GM21367 (cell line): Measurements from ENCODE around the gene TMEM178B.
"Not testable (repeated sequence)": the region's sequence is repeated elsewhere in the genome, so short reads cannot be mapped to it uniquely, and the experiment has no call there.

Source experiments
- ATAC-seq: cut with Tn5 transposase; IDR thresholded peaks from one replicate; pipeline ENCODE4 v1.9.1; 2021; ENCODE audit not compliant: unreplicated experiment

Gene TMEM178B

DNA sequence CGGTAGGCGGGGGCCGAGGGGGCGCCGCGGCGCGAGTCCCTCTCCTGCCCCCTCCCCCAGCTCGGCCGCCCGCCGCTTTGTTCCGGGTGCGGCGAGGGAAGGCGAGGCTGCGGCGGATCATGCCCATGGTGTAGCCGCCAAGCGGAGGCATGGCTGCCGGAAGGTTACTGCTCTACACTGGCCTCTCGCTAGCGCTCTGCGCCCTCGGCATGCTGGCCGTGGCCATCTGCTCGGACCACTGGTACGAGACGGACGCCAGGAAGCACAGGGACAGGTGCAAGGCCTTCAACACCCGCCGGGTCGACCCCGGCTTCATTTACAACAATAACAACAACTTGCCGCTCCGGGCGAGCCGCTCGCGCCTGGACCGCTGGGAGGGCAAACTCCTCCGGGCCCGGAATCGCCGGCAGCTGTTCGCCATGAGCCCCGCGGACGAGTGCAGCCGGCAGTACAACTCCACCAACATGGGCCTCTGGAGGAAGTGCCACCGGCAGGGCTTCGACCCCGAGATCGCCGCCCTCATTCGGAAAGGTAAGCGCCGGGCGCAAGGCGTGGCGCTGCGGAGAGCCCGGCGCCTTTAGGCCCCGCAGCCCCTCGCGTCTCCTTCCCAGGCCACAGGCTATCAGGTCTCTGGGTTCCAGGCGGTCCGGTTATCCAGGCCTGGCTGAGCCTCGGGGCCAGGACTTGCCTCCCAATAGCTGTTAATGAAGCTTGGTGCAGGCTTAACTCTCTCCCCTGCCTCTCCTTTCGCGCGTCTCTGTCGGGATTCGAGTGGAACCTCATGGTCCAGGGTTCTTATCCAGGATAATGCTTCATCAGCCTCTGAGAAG lies 513 bp downstream of the TMEM178B start:
- ATAC-seq: no peak

DNA sequence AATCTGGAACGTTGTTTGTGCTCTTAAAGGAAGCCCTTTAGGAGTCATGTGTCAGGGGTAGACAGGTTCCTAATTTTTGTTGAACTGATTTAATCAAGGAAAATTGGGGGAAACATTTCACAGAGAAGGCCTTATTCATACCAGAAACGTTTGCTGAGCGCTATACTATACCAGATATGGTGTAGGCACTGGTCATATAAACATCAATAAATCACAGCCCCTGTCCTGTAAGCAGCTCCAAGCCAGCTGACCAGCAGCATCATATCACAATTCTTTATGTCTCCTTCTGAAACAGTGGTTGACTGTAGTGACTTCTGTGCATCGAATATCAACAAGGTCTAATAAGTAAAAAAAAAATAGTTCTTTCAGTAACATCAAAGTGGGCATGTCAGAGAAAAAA lies 1.1 kb downstream of the TMEM178B start:
- ATAC-seq: no peak

DNA sequence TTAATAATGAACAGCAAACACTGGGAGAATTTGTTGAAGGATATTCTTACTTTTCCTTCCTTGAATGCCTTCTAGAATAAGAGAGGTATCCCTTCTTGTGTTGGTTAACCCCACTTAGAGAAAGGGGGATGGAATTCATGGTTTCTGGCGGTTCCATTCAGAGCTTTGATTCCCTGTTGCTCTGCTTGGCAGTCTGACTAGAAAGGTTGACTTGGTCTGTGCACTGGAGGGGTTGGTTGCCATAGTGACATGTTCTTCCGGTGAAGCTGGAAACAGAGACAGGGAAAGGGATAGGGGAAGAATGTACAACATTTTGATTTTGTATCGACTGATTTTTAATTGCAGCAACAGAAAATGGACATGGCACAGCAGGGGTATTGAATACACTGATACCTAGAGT lies 2.5 kb downstream of the TMEM178B start:
- ATAC-seq: no peak

DNA sequence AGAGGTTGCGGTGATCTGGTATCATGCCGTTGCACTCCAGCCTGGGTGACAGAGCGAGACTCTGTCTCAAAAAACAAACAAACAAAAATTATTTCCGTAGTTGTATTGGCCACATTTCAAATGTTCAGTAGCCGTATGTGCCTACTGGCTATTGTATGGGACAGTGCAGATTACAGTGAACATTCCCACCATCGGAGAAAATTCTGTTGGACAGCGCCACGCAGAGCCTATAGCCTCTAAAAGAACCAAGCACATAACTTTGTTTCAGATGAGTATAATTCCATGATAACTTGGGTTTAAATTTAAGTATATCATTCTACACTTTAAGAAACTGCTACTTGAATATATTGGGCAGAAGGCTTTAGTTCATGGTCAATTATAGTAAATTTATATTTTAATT lies 5.4 kb downstream of the TMEM178B start:
- ATAC-seq: no peak

DNA sequence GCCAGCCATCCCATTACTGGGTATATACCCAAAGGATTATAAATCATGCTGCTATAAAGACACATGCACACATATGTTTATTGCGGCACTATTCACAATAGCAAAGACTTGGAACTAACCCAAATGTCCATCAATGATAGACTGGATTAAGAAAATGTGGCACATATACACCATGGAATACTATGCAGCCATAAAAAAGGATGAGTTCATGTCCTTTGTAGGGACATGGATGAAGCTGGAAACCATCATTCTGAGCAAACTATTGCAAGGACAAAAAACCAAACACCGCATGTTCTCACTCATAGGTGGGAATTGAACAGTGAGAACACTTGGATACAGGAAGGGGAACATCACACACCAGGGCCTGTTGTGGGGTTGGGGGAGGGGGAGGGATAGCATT lies 15.6 kb downstream of the TMEM178B start:
- ATAC-seq: not testable (repeated sequence)

DNA sequence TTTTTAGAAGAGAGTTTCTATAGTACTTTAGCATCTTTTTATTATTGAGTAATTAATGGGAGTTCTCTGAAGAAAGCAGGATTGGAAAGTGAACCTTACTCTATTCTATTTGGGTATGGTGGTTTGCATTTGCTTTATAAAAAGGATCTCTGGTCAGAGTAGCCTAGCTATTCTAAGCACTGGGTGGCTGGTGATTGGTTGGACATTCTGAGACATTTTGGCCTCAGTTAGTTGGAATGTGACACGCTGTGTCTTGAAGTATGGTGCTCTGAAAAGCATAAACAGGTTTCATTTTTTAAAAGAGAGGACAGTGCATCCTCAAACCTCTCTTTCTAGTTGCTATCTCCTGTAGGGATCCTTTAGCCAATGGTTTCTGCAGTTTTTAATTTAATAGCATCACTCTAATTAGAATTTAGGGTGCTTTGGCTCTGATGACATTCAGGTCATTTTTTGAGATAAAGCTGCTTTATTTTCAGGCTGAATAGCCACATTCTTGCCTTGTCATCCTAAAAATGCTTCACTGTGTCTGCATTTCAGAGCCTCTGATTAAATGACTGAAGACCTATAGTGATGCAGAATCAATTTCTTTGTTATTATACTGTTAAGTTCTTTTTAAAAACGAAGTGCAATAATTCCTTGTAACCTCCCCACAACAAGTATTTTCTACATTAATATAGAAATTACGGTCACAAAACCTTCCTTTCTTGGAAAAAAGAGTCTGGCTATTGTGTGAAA lies 20.6 kb downstream of the TMEM178B start:
- ATAC-seq: no peak

DNA sequence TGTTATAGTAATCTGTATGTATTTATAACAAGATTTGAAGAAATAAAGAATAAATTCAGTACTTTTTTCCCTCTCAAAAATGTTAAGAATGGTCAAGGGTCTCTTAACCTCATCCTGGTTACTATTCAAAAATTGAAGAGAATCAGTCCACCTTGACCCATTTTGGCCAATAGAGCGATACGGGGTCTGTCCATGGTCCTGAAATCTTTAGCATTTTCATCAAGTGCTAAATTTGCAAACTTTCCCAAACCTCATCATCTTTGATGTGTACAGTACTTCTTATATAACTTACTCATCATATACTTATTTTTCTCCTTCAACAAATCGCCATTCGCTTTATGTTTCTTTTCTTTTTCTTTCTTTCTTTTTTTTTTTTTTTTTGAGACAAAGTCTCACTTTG lies 23.6 kb downstream of the TMEM178B start:
- ATAC-seq: no peak

DNA sequence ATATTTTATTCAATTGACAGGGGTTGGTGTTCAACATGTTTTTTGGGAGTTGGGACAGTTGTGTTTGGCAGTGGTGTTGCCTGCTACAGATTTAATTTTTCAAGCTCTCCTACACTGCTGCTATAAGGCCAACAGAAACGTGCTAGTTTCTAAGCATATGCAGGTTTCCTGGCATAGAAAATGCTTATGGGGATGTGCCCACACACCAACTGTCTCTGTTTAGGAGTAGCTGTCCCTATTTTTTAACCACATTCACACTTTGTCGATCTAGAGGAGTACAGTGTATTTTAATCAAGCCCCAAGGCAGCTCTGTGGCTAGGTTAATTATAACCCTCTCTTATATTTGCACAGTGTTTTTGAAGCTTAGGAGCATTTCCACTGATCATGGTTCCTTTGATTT lies 28.6 kb downstream of the TMEM178B start:
- no peak for ATAC-seq

DNA sequence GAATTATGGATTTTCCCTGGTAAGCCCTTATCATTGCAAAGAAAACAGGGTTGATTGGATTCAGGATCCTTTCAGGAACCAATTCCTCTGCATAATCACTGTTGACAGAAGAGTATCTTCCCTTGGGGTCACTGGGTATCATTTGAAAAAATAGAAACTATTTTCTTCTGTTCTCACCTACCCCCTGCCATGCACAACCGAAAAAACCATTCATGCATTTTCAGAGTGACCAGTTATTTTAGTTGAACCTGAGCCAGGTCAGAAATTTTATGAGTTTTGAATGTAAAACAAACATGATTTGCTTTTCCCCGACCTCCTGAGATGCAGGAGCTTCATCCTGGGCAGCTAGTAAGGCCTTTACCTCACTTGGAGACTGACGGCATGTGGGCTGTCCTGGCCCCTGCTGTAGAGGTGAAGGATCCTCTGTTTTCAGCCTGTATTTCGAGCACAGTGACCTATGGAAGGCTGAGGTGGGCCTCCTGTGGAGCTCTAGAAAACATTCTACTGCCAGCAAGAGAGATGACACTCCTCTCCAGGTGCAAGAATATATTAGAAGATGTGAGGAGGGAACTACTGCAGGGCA lies 30.1 kb downstream of the TMEM178B start:
- no peak for ATAC-seq

DNA sequence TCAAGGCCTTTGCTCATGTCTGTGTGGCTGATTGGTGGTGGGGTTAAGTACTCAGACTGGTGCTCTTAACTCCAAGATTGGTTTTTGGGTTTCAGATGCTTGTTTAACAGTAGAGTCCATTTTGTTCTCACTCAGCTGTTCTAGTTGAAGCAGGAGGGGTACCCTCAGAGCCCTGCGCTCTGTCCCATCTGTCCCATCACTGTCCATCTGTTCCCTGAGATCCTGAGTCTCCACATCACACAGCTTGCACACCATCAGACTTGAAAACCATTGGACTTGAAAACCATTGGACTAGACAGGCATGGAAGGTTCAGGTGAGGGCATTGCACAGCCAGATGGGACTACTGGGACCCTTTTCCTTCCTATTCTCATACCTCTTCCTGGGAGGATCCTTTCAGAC lies 39.3 kb downstream of the TMEM178B start:
- ATAC-seq: no peak

DNA sequence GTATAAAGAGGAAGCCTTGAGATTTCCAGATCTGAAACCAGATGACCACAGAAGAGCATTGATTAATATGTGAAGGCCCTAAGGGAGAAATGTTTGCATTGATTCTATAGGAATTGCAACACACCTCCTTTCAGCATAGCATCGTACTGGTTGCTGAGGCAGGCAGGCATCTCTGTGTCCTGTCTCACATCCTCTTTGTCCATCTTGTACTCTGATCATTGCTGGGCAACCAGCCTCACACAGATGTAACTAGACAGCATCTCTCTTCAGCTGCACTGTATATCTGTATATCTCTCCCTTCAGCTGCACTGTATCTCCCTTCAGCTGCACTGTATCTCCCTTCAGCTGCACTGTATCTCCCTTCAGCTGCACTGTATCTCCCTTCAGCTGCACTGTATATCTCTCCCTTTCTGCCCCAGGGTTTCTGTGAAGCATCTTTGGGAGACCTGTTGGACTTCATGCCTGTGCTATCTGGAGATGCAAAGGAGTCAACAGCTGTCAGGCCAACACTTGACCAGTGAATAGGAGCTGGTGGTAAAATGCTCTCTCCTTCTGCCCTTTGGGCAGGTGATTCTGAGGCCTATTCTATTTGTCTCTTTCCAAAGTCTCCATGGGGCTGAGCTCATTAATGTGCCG lies 40.3 kb downstream of the TMEM178B start:
- ATAC-seq: no peak

DNA sequence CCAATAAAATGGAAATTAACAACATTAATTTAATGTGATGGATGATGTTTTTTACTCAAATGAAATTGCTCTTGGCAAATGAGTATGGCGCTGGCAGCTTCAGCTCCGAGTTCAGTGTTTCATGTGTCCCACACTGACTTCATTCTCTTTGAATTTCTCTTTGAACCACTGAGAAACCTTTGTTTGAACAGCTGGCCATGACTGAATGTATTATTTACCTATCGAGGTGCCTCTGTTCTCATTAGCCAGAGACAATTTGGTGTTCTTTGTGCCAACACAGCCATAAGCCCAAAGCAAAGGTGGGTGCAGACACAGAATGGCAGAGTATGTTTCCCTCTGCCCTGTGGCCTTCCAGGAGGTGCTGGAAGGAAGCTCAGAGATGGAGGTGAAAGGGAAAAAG lies 42.1 kb downstream of the TMEM178B start:
- no peak for ATAC-seq

DNA sequence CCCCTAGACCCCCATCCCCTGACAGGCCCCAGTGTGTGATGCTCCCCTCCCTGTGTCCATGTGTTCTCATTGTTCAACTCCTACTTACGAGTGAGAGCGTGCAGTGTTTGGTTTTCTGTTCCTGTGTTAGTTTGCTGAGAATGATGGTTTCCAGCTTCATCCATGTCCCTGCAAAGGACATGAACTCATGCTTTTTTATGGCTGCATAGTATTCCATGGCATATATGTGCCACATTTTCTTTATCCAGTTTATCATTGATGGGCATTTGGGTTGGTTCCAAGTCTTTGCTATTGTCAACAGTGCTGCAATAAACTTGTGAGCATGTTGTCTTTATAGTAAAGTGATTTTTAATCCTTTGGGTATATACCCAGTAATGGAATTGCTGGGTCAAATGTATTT lies 42.8 kb downstream of the TMEM178B start:
- ATAC-seq: not testable (repeated sequence)

DNA sequence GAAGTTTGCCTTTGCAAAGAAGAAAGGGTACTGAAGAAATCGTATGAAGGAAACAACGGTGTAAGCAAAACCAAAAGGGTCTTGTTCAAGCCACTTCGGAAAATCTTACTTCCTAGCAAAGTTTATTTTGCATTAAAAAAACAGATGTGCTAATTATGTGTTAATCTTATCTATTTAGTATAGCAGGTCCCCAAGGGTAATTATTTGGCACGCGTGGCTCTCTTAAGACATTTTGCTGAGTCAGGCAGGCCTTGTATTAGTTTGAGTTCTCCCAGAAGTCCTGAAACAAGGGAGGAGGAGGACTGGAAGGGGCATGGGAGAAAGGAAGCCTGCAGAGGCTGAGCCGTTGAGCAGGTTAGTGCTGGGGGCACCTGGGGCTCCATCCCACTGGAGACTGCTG lies 44.9 kb downstream of the TMEM178B start:
- ATAC-seq: no peak

DNA sequence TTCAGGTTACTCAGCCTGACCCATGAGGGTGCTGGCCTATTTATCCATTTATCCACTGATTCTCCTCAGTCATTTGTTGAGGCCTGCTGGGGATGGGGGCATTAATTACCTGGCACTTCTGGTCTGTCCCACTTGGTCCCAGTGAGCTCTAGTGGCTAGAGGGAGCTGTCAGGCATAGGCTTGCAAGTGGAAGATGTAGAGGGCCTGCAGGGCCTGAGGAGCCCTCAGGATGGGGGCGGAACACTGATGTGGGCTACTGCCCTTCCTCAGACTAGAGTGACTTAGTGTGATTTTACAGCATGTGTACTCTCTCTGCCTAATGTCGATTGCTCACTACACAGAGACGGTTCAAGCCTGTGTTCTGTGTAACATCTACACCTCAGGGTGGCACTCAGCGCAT lies 45.3 kb downstream of the TMEM178B start:
- ATAC-seq: no peak

DNA sequence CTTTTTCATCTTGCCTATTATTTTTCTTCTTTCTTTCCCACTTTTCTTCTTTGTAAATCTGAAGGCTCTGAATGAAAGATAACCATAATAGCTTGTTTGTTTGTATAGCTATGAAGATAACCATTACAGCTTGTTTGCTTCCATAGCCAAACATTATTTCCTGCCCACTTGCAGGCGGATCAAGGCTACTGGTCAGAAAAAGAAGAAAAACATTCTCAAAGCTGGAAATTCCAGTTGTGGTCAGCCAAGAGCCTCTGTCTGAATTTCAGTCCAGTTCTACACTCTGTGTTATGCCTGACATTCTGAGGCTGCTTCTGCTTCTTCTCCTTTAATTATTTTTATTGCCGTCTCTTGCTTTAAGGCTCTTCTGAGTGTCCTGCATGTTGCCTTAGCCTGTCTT lies 48.9 kb downstream of the TMEM178B start:
- ATAC-seq: no peak

DNA sequence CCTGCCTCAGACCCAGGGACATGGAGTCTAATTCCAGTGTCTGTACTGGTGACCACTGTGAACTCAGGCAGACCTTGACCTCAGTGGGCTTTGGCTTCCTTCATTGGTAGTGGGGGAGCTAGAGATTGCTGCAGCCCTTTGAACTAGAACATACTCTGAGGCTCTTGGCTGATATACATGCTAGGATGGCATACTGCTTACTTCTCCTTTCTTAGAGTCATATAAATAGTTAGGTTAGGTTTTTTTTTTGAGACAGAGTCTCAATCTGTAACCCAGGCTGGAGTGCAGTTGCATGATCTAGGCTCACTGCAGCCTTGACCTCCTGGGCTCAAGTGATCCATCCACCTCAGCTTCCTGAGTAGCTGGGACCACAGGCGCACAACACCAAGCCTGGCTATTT lies 49.7 kb downstream of the TMEM178B start:
- no peak for ATAC-seq

DNA sequence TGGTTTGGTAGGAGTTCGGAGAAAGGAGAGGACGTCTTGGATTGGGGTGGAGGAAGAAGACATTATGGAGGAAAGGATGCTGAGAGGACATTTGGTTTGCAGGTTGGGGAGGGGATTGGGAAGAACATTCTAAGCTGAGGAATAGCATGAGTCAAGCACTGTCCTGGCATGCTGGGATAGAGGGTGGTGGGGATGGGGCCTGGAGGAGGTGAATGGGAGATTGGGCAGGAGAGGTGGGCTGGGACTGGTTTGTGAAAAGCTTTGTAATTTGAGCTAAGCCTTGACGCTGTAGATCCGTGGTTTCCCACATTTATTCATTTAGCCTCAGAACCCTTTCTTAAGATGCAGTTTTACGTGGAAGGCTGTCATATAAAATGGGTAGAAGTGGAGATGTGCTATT lies 52.2 kb downstream of the TMEM178B start:
- ATAC-seq: no peak

DNA sequence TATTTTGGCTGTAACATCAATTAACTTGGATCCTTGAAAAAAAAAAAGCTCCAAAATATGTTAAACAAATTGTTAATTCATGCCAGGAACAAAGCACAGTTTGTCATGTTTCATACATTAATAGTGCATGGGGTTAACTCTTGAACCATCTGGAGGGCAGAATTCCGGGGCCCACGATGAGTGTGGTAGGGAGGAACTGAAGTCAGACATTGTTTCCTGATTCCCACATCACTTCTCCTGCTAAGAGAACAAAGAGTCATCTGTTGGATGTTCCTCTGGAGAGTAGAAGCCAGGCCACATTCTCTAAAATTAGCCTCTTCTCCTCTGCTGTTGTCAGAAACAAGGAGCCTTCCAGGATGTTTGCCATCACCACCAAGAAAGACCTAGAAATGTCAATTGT lies 54.6 kb downstream of the TMEM178B start:
- ATAC-seq: no peak

DNA sequence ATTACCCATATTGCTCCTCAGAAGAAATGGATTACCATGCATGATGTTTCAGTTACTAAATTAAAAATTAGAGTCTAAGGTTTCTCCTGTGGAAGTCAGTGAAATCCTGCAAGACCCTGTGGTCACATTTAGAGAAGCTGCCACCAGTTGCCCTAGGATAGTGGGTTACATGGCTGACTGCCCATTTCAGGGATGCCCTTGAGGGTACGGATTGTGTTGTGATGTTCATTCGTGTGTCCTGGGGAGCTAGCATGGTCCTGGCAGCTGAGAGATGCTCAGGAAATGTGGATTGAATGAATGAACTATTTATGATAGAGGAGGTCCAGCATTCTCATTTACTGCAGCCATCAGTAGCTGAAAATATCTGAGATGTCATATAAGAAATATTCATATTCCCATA lies 55.1 kb downstream of the TMEM178B start:
- no peak for ATAC-seq

DNA sequence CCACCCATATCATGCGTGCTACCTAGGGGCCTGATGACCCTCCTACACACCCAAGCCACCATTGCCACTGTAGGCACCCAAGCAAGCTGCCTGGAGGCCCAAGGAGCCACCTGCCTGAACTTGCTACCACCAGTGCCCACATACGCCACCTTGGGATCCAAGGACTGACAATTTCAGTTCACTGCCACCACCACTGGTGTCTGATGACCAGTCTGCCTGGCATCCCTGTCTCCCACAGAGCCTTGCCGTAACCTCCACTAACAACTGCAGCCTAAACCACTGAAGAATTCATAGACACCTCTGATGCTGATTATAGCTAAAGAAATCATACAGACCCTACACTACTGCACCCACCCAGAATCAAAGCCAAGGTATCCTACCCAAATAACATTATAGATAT lies 58.8 kb downstream of the TMEM178B start:
- no peak for ATAC-seq

DNA sequence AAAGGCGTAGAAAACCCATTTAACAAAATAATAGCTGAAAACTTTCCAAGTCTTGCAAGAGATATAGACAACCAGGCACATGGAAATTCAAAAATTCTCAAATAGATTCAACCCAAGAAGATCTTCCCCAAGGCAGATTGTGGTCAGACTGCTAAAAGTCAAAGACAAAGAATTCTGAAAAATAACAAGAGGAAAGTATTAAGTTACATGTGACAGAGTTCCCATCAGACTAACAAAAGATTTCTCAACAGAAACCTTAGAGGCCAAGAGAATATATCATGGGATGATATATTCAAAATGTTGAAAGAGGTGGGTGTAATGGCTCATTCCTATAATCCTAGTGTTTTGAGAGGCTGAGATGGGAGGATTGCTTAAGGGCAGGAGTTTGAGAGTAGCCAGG lies 59.8 kb downstream of the TMEM178B start:
- no peak for ATAC-seq
